Osteoblast (primary cell): ENCODE data around the gene IGSF22. TPM values are rescaled to one million over a fixed set of nuclear protein-coding genes. Genes with fewer than 3 reads are reported as not detected.

Experiments used
- DNase-seq: peaks from one replicate; pipeline ENCODE4 v3.0.0; 2011; ENCODE audit warnings: low spot score, mixed read lengths; ENCODE audit not compliant: insufficient read length; ENCODE audit errors: missing footprints
- H2AFZ ChIP-seq: 2 replicates; pipeline ENCODE4 v1.6.0; 2011; ENCODE audit warnings: mild to moderate bottlenecking, low read length
- H3K27ac ChIP-seq: 2 replicates; pipeline ENCODE4 v1.5.1; 2011; ENCODE audit warnings: mild to moderate bottlenecking, low read depth, low read length, moderate library complexity
- H3K27me3 ChIP-seq: 2 replicates; pipeline ENCODE4 v1.6.0; 2012; ENCODE audit warnings: mild to moderate bottlenecking, control low read depth, inconsistent platforms, low read length, moderate library complexity; ENCODE audit not compliant: insufficient read depth
- H3K36me3 ChIP-seq: 2 replicates; pipeline ENCODE4 v1.5.1; 2011; ENCODE audit warnings: mild to moderate bottlenecking, low read length, control low read depth, moderate library complexity; ENCODE audit not compliant: insufficient read depth
- H3K4me1 ChIP-seq: 2 replicates; pipeline ENCODE4 v1.5.1; 2011; ENCODE audit warnings: mild to moderate bottlenecking, low read length, control low read depth, moderate library complexity; ENCODE audit not compliant: insufficient read depth
- H3K4me2 ChIP-seq: 2 replicates; pipeline ENCODE4 v1.6.0; 2011; ENCODE audit warnings: mild to moderate bottlenecking, low read length; ENCODE audit not compliant: insufficient read depth
- H3K4me3 ChIP-seq: fragments of 200-600 bp; sonication (generic); 3 replicates; pipeline ENCODE4 v1.5.1; 2012; ENCODE audit warnings: mild to moderate bottlenecking, low read length, inconsistent platforms; ENCODE audit not compliant: insufficient read depth
- H3K79me2 ChIP-seq: 2 replicates; pipeline ENCODE4 v1.6.0; 2012; ENCODE audit warnings: mild to moderate bottlenecking, low read length, control low read depth, inconsistent platforms; ENCODE audit not compliant: insufficient read depth
- H3K9me3 ChIP-seq: 2 replicates; pipeline ENCODE4 v1.5.1; 2011; ENCODE audit warnings: low read depth, low read length, control low read depth
- H4K20me1 ChIP-seq: 2 replicates; pipeline ENCODE4 v1.6.0; 2012; ENCODE audit warnings: mild to moderate bottlenecking, low read length, control low read depth; ENCODE audit not compliant: insufficient read depth
- CTCF ChIP-seq: IDR thresholded peaks from 2 replicates; pipeline ENCODE4 v1.5.1; 2011; ENCODE audit warnings: mild to moderate bottlenecking, low read depth, low read length, moderate library complexity; ENCODE audit errors: extremely low read depth
- total RNA-seq: library from RNA; depleted of rRNA; stranded (reverse); fragments of >200 nt; gene quantifications from 2 replicates; pipeline ENCODE4 v1.2.3, GENCODE V29; 2012

The IGSF22 gene
- total RNA-seq, 1 donor = not detected

DNA sequence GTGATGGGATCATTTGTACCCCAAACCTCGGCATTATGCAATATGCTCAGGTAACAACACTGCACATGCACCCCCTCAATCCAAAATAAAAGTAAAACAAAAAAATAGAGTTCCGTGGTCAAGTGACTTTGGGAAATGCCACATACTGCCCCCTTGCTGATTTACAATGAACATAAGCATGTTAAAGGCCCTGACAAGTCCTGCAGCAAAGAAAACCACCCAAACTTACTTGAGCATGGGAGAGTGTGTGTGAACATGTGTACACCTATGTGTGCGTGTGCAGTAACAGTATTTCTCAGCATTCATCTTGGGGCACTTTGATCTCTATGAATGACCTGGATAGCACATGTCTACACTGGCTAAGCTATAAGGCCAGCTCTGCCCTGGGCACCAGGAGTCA lies 15.8 kb upstream of the IGSF22 start:
- Histone ChIP-seq H3K79me2 (no peaks in the 10 kb centered on the region), H3K4me1 (no peaks in the 10 kb centered on the region), H3K4me3 (no peak overlapping the region), H3K4me2 (no peak overlapping the region), H2AFZ (no peak overlapping the region), H3K27me3 (peaks cover 11% of the 10 kb centered on the region), H4K20me1 (no peaks in the 10 kb centered on the region), H3K9me3 (no peaks in the 10 kb centered on the region), H3K36me3 (no peaks in the 10 kb centered on the region), H3K27ac (no peak overlapping the region)
- TF ChIP-seq CTCF = no peak
- no peak for DNase-seq

DNA sequence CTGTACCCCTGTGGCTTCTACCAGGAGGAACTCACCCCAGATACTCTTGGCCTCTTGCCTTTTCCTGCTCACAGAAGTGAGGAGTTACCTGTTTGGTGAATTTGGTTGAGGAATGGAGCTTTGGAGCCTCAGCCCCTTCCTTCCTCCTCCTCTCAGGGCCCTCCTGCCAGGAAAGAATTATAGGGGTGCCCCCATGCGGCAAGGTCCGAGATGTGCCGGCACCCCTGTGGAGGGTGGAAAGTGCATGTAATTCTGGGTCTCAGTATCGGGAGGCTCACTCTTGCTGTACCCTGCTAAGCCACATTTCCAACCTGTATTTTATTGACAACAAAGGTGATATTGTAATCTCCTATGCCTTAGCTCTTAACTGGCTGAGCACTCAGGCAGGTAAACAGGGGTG lies 13.7 kb upstream of the IGSF22 start:
- DNase-seq = no peak
- Histone ChIP-seq H3K27me3 (peaks cover 14% of the 10 kb centered on the region), H4K20me1 (no peaks in the 10 kb centered on the region), H3K4me2 (no peak overlapping the region), H3K4me1 (no peaks in the 10 kb centered on the region), H3K27ac (no peak overlapping the region), H3K9me3 (no peaks in the 10 kb centered on the region), H3K4me3 (no peak overlapping the region), H3K36me3 (no peaks in the 10 kb centered on the region), H2AFZ (no peak overlapping the region), H3K79me2 (no peaks in the 10 kb centered on the region)
- no peak for TF ChIP-seq CTCF

DNA sequence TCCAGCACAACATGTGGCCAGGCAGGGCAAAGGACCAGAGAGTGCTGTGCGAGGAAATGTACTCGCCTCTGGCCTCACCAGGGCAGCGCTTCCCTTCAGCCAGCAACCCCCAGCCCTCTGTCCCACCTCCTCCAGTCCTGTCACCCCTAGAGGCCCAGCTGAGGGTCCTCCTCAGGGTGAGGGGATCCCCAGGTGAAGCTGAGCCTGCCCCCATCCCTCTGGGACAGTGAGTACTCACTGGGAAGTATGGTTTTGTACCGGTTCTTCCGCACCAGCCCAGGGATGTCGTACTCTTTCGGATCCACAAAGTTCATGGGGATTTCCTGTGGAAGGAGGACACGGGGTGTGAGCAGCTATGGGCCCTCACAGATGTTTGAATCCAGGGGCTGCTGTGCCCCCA lies 11.7 kb upstream of the IGSF22 start:
- Histone ChIP-seq H3K36me3 (no peaks in the 10 kb centered on the region), H3K27ac (no peak overlapping the region), H3K4me1 (no peaks in the 10 kb centered on the region)

DNA sequence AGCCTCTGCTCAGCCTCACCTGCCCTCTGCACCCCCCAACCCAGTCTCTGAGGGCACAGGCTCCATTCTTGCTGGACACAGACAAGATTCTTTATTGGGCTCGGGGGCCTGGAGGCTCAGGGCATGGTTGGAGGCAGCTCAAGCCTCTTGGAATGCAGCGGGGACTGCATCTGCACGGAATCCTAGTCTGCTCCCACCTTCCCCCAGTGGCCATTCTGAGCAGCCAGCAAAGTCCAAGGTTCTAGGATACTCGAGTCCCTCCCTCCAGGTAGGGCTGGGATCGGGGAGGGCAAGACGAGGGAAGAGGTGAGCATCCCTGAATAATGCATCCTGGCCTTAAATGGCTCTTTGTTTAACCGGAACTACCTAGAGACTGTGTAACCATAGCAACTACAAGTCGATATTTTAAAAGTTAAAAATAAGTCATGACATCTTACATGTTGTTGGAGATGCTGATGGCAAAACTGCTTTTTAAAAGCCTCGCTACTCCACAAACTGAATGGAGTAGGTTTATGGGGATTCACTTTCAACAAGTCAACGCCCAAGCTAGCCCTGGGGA lies 10.7 kb upstream of the IGSF22 start:
- Histone ChIP-seq H3K4me3 (no peak overlapping the region), H3K36me3 (no peaks in the 10 kb centered on the region), H3K79me2 (no peaks in the 10 kb centered on the region), H3K9me3 (no peaks in the 10 kb centered on the region), H3K27ac (no peak overlapping the region), H3K4me1 (no peaks in the 10 kb centered on the region), H3K27me3 (peaks cover 14% of the 10 kb centered on the region), H3K4me2 (no peak overlapping the region), H4K20me1 (no peaks in the 10 kb centered on the region), H2AFZ (no peak overlapping the region)
- no peak for DNase-seq
- TF ChIP-seq CTCF = no peak

More for the DNA sequence above, 11.7 kb upstream of the IGSF22 start:
- Histone ChIP-seq H2AFZ (no peak overlapping the region), H4K20me1 (no peaks in the 10 kb centered on the region), H3K27me3 (peaks cover 14% of the 10 kb centered on the region), H3K4me3 (no peak overlapping the region), H3K9me3 (no peaks in the 10 kb centered on the region), H3K79me2 (no peaks in the 10 kb centered on the region), H3K4me2 (no peak overlapping the region)
- no peak for DNase-seq
- no peak for TF ChIP-seq CTCF
